ENCODE measurements around the gene MYCL.

DNA sequence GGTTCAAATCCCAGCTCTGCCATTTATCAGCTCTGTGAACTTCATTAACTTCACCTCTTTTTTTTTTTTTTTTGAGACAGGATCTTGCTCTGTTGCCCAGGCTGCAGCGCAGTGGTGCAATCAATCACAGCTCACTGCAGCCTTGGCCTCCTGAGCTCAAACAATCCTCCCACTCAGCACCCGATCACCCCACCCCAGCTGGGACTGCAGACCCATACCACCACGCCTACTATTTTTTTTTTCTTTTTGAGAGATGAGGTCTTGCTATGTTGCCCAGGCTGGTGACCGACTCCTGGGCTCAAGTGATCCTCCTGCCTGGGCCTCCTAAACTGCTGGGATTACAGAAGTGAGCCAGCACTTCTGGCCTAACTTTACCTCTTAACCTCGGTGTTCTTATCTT, 16.2 kb downstream of the MYCL start:
- TF ChIP-seq, protein P1, sequence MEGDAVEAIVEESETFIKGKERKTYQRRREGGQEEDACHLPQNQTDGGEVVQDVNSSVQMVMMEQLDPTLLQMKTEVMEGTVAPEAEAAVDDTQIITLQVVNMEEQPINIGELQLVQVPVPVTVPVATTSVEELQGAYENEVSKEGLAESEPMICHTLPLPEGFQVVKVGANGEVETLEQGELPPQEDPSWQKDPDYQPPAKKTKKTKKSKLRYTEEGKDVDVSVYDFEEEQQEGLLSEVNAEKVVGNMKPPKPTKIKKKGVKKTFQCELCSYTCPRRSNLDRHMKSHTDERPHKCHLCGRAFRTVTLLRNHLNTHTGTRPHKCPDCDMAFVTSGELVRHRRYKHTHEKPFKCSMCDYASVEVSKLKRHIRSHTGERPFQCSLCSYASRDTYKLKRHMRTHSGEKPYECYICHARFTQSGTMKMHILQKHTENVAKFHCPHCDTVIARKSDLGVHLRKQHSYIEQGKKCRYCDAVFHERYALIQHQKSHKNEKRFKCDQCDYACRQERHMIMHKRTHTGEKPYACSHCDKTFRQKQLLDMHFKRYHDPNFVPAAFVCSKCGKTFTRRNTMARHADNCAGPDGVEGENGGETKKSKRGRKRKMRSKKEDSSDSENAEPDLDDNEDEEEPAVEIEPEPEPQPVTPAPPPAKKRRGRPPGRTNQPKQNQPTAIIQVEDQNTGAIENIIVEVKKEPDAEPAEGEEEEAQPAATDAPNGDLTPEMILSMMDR (IDR thresholded peaks at IDR 0.05): no peak
- TF ChIP-seq POLR2A (IDR thresholded peaks at IDR 0.05): no peak
